HCT116 (cell line): Measurements from ENCODE around the gene PPM1F. TPM values are rescaled to one million over a fixed set of nuclear protein-coding genes. Genes with fewer than 3 reads are reported as not detected.

Source experiments
- ATAC-seq: fragments of 200-7000 bp; cut with Tn5 transposase; 2 replicates; pipeline ENCODE4 v1.9.1; 2020; ENCODE audit warnings: mild to moderate bottlenecking, moderate library complexity
- BruUV-seq: library from RNA; stranded (reverse); fragments of 400-500 nt; replicated peaks from 2 replicates; lab custom pipeline; 2021; lab: Mats Ljungman, UMichigan
- CTCF ChIA-PET: fragments of 300-600 bp; sonication (Branson Sonifier 250); formaldehyde crosslinking; loops from one replicate; lab custom pipeline; 2021; ENCODE audit warnings: antibody characterized with exemption; lab: Charles Lee
- POLR2A ChIA-PET: fragments of 300-600, 350-600 bp; sonication (Branson Sonifier 250); formaldehyde crosslinking; loops from one replicate; lab custom pipeline; 2021; ENCODE audit warnings: antibody characterized with exemption; lab: Charles Lee
- RAD21 ChIA-PET, 2 experiments: fragments of 300-600 bp; sonication (Branson Sonifier 250); formaldehyde crosslinking; loops; one replicate each; lab custom pipeline; 2023; ENCODE audit warnings: low total read pairs in 2 of 2; ENCODE audit not compliant: uncharacterized antibody in 2 of 2, unreplicated experiment in 2 of 2, low non-redundant PET in 1 of 2; lab: Charles Lee
- DNase-seq: peaks from one replicate; pipeline ENCODE4 v3.0.0-alpha.2; 2010; ENCODE audit warnings: low read depth, low spot score
- H2AFZ ChIP-seq: fragments of 200-600 bp; shearing (Covaris generic), sonication (generic); 2 replicates; pipeline ENCODE4 v1.6.1; 2017; ENCODE audit warnings: low read depth, mixed run types, mixed read lengths, antibody characterized with exemption, low read length; ENCODE audit not compliant: poor library complexity, severe bottlenecking
- H3K27ac ChIP-seq: 2 replicates; pipeline ENCODE4 v1.5.1; 2012; ENCODE audit warnings: low read depth, low read length
- H3K27me3 ChIP-seq: fragments of 200-600 bp; sonication (generic); 2 replicates; pipeline ENCODE4 v1.6.1; 2016; ENCODE audit warnings: mixed run types, low read length, mixed read lengths; ENCODE audit not compliant: insufficient read depth
- H3K36me3 ChIP-seq, 2 experiments: fragments of 200-500 bp in 1 of 2; fragments of 200-600 bp in 1 of 2; sonication (Bioruptor generic) in 1 of 2; sonication (generic) in 1 of 2; 2 replicates each; pipeline versions ENCODE4 v1.5.1 to v1.6.1; 2014 to 2016; ENCODE audit warnings: low read length in 2 of 2, inconsistent platforms in 1 of 2, mixed read lengths in 1 of 2, mixed run types in 1 of 2; ENCODE audit not compliant: insufficient read depth in 2 of 2, control insufficient read depth in 1 of 2
- H3K4me1 ChIP-seq, 2 experiments: fragments of 200-600 bp in 1 of 2; sonication (generic) in 1 of 2; 2 replicates each; pipeline versions ENCODE4 v1.5.1 to v1.6.1; 2012 to 2017; ENCODE audit warnings: low read length in 2 of 2, inconsistent platforms in 1 of 2, mild to moderate bottlenecking in 1 of 2, mixed read lengths in 1 of 2, mixed run types in 1 of 2, moderate library complexity in 1 of 2; ENCODE audit not compliant: insufficient read depth in 2 of 2, control insufficient read depth in 1 of 2
- H3K4me2 ChIP-seq: fragments of 200-600 bp; sonication (generic); 2 replicates; pipeline ENCODE4 v1.6.1; 2017; ENCODE audit warnings: mixed run types, low read length, mixed read lengths
- H3K4me3 ChIP-seq, 2 experiments: fragments of 200-600 bp in 1 of 2; sonication (generic) in 1 of 2; replicated peaks in 1 of 2; 2 replicates each; pipeline ENCODE4 v1.5.1; 2011 to 2016; ENCODE audit warnings: low read length in 2 of 2, control low read depth in 1 of 2, low read depth in 1 of 2, mild to moderate bottlenecking in 1 of 2, mixed read lengths in 1 of 2, mixed run types in 1 of 2
- H3K79me2 ChIP-seq: fragments of 200-600 bp; sonication (generic); 2 replicates; pipeline ENCODE4 v1.6.1; 2017; ENCODE audit warnings: mild to moderate bottlenecking, mixed run types, low read length, moderate library complexity, mixed read lengths; ENCODE audit not compliant: insufficient read depth
- H3K9ac ChIP-seq: fragments of 200-600 bp; sonication (generic); 2 replicates; pipeline ENCODE4 v1.6.1; 2016; ENCODE audit warnings: low read length, mixed read lengths
- H3K9me2 ChIP-seq: fragments of 200-600 bp; sonication (generic), shearing (Covaris generic); 2 replicates; pipeline ENCODE4 v1.6.1; 2017; ENCODE audit warnings: mixed run types, mild to moderate bottlenecking, moderate library complexity; ENCODE audit not compliant: insufficient read depth
- H3K9me3 ChIP-seq, 2 experiments: fragments of 200-500 bp in 1 of 2; fragments of 200-600 bp in 1 of 2; sonication (Bioruptor generic) in 1 of 2; sonication (generic) in 1 of 2; 2 replicates each; pipeline ENCODE4 v1.6.1; 2014 to 2017; ENCODE audit warnings: low read length in 2 of 2, mixed read lengths in 2 of 2, inconsistent platforms in 1 of 2, low read depth in 1 of 2, mild to moderate bottlenecking in 1 of 2, mixed run types in 1 of 2, moderate library complexity in 1 of 2; ENCODE audit not compliant: control insufficient read depth in 1 of 2, insufficient read depth in 1 of 2
- H4K20me1 ChIP-seq: fragments of 200-600 bp; sonication (generic), shearing (Covaris generic); 2 replicates; pipeline ENCODE4 v1.6.1; 2017; ENCODE audit warnings: mixed run types, mild to moderate bottlenecking, moderate library complexity; ENCODE audit not compliant: insufficient read depth
- CBX3 ChIP-seq: IDR thresholded peaks from 2 replicates; pipeline ENCODE4 v1.6.1; 2012; ENCODE audit warnings: low read depth
- CEBPB ChIP-seq: IDR thresholded peaks from 2 replicates; pipeline ENCODE4 v1.6.1; 2012; ENCODE audit warnings: low read depth
- EGR1 ChIP-seq: IDR thresholded peaks from 2 replicates; pipeline ENCODE4 v1.6.1; 2012; ENCODE audit warnings: low read depth
- ELF1 ChIP-seq: IDR thresholded peaks from 2 replicates; pipeline ENCODE4 v1.6.1; 2012; ENCODE audit warnings: low read depth, borderline replicate concordance
- EZH2 ChIP-seq: fragments of 200-600 bp; sonication (generic); IDR thresholded peaks from 2 replicates; pipeline ENCODE4 v1.6.1; 2017; ENCODE audit warnings: antibody characterized with exemption, mixed run types
- POLR2A ChIP-seq: IDR thresholded peaks from 2 replicates; pipeline ENCODE4 v1.7.0; 2011; ENCODE audit warnings: borderline replicate concordance; ENCODE audit not compliant: insufficient read depth, insufficient read length; ENCODE audit errors: extremely low read depth
- POLR2AphosphoS5 ChIP-seq: IDR thresholded peaks from 2 replicates; pipeline ENCODE4 v1.6.1; 2011; ENCODE audit warnings: mild to moderate bottlenecking, low read depth, low read length, moderate library complexity
- RAD21 ChIP-seq: IDR thresholded peaks from 2 replicates; pipeline ENCODE4 v1.6.1; 2012; ENCODE audit warnings: low read depth, mild to moderate bottlenecking
- SIN3A ChIP-seq: IDR thresholded peaks from 2 replicates; pipeline ENCODE4 v1.6.1; 2012; ENCODE audit warnings: low read depth
- SP1 ChIP-seq: IDR thresholded peaks from 2 replicates; pipeline ENCODE4 v1.6.1; 2012; ENCODE audit warnings: low read depth
- SRF ChIP-seq: IDR thresholded peaks from 2 replicates; pipeline ENCODE4 v1.6.1; 2012; ENCODE audit warnings: low read depth
- TCF7L2 ChIP-seq: IDR thresholded peaks from 2 replicates; pipeline ENCODE4 v1.7.0; 2011; ENCODE audit warnings: borderline replicate concordance, inconsistent platforms; ENCODE audit not compliant: insufficient read depth, insufficient read length; ENCODE audit errors: extremely low read depth
- ZNF274 ChIP-seq: fragments of 200-500 bp; sonication (Bioruptor generic); IDR thresholded peaks from 2 replicates; pipeline ENCODE4 v1.6.1; 2014; ENCODE audit warnings: mild to moderate bottlenecking, low read depth, low read length, inconsistent platforms
- intact Hi-C: fragments of 100-400 bp; cut with micrococcal nuclease; formaldehyde crosslinking; loops from 2 replicates; pipeline ENCODE4 v1.10.0; 2022
- total RNA-seq: library from RNA; stranded (reverse); gene quantifications from one replicate; pipeline ENCODE4 v1.2.1, GENCODE V29; 2021; ENCODE audit not compliant: unreplicated experiment
- TF ChIP-seq, protein P1 (sequence below): IDR thresholded peaks from 2 replicates; pipeline ENCODE4 v1.6.1; 2011; ENCODE audit warnings: mild to moderate bottlenecking, low read length, moderate library complexity; ENCODE audit not compliant: insufficient replicate concordance; ENCODE audit errors: extremely low read depth
- TF ChIP-seq, protein P2 (sequence below): IDR thresholded peaks from 2 replicates; pipeline ENCODE4 v1.6.1; 2012
- TF ChIP-seq, protein P3 (sequence below): IDR thresholded peaks from 2 replicates; pipeline ENCODE4 v1.6.1; 2012; ENCODE audit warnings: low read depth
- TF ChIP-seq, protein P4 (sequence below), 3 experiments: fragments of 200-600 bp in 1 of 3; sonication (generic) in 1 of 3; IDR thresholded peaks in 2 of 3; conservative IDR thresholded peaks in 1 of 3; 2 replicates each; pipeline ENCODE4 v1.5.1; 2012 to 2017; ENCODE audit warnings: low read depth in 2 of 3, low read length in 2 of 3, antibody characterized with exemption in 1 of 3, borderline replicate concordance in 1 of 3, control low read depth in 1 of 3, mild to moderate bottlenecking in 1 of 3, mixed read lengths in 1 of 3, mixed run types in 1 of 3, moderate library complexity in 1 of 3; ENCODE audit not compliant: insufficient read depth in 1 of 3
- TF ChIP-seq, protein P5 (sequence below): IDR thresholded peaks from 2 replicates; pipeline ENCODE4 v1.6.1; 2012

PPM1F gene
- total RNA-seq, 1 experiment from 2014 or later, result 27.3 TPM

DNA sequence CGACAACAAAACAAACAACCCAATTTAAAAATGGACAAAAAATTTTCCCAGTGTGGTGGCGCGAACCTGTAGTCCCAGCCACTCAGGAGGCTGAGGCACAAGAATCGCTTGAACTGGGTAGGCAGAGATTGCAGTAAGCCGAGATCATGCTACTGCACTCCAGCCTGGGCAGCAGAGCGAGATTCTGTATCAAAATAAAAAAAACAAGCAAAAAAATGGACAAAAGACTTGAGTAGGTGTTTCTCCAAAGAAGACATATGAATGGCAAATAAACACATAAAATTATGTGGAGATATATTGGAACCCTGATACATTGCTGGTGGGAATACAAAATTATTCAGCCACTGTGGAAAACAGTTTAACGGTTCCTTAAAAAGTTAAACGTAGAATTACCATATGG lies 57.8 kb downstream of the PPM1F start:
- no TSS peak for BruUV-seq
- intact Hi-C loops, result no loop called here
- Histone ChIP-seq H3K4me2 (no peak overlapping the region), H4K20me1 (no peaks in the 10 kb centered on the region), H3K27ac (no peak overlapping the region), H3K36me3 (no peaks in the 10 kb centered on the region), H2AFZ (no peak overlapping the region), H3K27me3 (no peaks in the 10 kb centered on the region), H3K4me3 (no peak overlapping the region), H3K4me1 (no peaks in the 10 kb centered on the region), H3K79me2 (no peaks in the 10 kb centered on the region), H3K9me2 (no peaks in the 10 kb centered on the region), H3K9ac (no peak overlapping the region), H3K9me3 (no peaks in the 10 kb centered on the region)
- CTCF ChIA-PET, result no interaction called here
- POLR2A ChIA-PET, result no interaction called here
- DNase-seq (no peak), ATAC-seq (no peak)
- RAD21 ChIA-PET, result no interaction called here
- TF ChIP-seq SRF (no peak), ELF1 (no peak), POLR2A (no peak), SP1 (no peak), CBX3 (no peak), EGR1 (no peak), ZNF274 (no peak), CEBPB (no peak), SIN3A (no peak), EZH2 (no peak), TCF7L2 (no peak), RAD21 (no peak), POLR2AphosphoS5 (no peak)
- TF ChIP-seq, protein P1, sequence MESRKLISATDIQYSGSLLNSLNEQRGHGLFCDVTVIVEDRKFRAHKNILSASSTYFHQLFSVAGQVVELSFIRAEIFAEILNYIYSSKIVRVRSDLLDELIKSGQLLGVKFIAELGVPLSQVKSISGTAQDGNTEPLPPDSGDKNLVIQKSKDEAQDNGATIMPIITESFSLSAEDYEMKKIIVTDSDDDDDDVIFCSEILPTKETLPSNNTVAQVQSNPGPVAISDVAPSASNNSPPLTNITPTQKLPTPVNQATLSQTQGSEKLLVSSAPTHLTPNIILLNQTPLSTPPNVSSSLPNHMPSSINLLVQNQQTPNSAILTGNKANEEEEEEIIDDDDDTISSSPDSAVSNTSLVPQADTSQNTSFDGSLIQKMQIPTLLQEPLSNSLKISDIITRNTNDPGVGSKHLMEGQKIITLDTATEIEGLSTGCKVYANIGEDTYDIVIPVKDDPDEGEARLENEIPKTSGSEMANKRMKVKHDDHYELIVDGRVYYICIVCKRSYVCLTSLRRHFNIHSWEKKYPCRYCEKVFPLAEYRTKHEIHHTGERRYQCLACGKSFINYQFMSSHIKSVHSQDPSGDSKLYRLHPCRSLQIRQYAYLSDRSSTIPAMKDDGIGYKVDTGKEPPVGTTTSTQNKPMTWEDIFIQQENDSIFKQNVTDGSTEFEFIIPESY, result no peak
- TF ChIP-seq, protein P2, sequence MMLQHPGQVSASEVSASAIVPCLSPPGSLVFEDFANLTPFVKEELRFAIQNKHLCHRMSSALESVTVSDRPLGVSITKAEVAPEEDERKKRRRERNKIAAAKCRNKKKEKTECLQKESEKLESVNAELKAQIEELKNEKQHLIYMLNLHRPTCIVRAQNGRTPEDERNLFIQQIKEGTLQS, result no peak
- TF ChIP-seq, protein P3, sequence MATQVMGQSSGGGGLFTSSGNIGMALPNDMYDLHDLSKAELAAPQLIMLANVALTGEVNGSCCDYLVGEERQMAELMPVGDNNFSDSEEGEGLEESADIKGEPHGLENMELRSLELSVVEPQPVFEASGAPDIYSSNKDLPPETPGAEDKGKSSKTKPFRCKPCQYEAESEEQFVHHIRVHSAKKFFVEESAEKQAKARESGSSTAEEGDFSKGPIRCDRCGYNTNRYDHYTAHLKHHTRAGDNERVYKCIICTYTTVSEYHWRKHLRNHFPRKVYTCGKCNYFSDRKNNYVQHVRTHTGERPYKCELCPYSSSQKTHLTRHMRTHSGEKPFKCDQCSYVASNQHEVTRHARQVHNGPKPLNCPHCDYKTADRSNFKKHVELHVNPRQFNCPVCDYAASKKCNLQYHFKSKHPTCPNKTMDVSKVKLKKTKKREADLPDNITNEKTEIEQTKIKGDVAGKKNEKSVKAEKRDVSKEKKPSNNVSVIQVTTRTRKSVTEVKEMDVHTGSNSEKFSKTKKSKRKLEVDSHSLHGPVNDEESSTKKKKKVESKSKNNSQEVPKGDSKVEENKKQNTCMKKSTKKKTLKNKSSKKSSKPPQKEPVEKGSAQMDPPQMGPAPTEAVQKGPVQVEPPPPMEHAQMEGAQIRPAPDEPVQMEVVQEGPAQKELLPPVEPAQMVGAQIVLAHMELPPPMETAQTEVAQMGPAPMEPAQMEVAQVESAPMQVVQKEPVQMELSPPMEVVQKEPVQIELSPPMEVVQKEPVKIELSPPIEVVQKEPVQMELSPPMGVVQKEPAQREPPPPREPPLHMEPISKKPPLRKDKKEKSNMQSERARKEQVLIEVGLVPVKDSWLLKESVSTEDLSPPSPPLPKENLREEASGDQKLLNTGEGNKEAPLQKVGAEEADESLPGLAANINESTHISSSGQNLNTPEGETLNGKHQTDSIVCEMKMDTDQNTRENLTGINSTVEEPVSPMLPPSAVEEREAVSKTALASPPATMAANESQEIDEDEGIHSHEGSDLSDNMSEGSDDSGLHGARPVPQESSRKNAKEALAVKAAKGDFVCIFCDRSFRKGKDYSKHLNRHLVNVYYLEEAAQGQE, result no peak
- TF ChIP-seq, protein P4, sequence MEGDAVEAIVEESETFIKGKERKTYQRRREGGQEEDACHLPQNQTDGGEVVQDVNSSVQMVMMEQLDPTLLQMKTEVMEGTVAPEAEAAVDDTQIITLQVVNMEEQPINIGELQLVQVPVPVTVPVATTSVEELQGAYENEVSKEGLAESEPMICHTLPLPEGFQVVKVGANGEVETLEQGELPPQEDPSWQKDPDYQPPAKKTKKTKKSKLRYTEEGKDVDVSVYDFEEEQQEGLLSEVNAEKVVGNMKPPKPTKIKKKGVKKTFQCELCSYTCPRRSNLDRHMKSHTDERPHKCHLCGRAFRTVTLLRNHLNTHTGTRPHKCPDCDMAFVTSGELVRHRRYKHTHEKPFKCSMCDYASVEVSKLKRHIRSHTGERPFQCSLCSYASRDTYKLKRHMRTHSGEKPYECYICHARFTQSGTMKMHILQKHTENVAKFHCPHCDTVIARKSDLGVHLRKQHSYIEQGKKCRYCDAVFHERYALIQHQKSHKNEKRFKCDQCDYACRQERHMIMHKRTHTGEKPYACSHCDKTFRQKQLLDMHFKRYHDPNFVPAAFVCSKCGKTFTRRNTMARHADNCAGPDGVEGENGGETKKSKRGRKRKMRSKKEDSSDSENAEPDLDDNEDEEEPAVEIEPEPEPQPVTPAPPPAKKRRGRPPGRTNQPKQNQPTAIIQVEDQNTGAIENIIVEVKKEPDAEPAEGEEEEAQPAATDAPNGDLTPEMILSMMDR (IDR thresholded peaks at IDR 0.05 in 2 of 3, conservative IDR thresholded peaks at IDR 0.05 in 1 of 3; ENCODE audit: borderline replicate concordance in 1 of 3, insufficient read depth in 1 of 3, low read depth in 2 of 3, low read length in 2 of 3), result no peak
- TF ChIP-seq, protein P5, sequence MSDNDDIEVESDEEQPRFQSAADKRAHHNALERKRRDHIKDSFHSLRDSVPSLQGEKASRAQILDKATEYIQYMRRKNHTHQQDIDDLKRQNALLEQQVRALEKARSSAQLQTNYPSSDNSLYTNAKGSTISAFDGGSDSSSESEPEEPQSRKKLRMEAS, result no peak
- TF ChIP-seq, all 23 proteins: peak for 0
